HEK293 (cell line): ENCODE results near the gene ADRA2C.

Experiments used
- BCL11A ChIP-seq: fragments of 450-650 bp; formaldehyde crosslinking; IDR thresholded peaks from 2 replicates; pipeline ENCODE4 v1.5.1; 2016; ENCODE audit warnings: low read depth, missing biosample characterization, missing genetic modification characterization
- CTCF ChIP-seq: fragments of 450-650 bp; formaldehyde crosslinking; IDR thresholded peaks from 2 replicates; pipeline ENCODE4 v1.5.1; 2016; ENCODE audit warnings: missing biosample characterization, missing genetic modification characterization
- PRDM1 ChIP-seq: fragments of 450-650 bp; formaldehyde crosslinking; IDR thresholded peaks from 2 replicates; pipeline ENCODE4; 2016; ENCODE audit warnings: missing biosample characterization, missing genetic modification characterization
- REST ChIP-seq: fragments of 450-650 bp; formaldehyde crosslinking; IDR thresholded peaks from 2 replicates; pipeline ENCODE4 v1.5.1; 2016; ENCODE audit warnings: missing biosample characterization, missing genetic modification characterization
- YY1 ChIP-seq: fragments of 450-650 bp; formaldehyde crosslinking; IDR thresholded peaks from 2 replicates; pipeline ENCODE4 v1.5.1; 2018; ENCODE audit warnings: missing biosample characterization, missing genetic modification characterization
- ZBTB7A ChIP-seq: fragments of 450-650 bp; formaldehyde crosslinking; IDR thresholded peaks from 2 replicates; pipeline ENCODE4 v1.5.1; 2016; ENCODE audit warnings: low read depth, missing biosample characterization, missing genetic modification characterization
- ZIC2 ChIP-seq: fragments of 450-650 bp; formaldehyde crosslinking; IDR thresholded peaks from 2 replicates; pipeline ENCODE4 v1.5.1; 2016; ENCODE audit warnings: missing biosample characterization, missing genetic modification characterization
- ZNF366 ChIP-seq: fragments of 450-650 bp; formaldehyde crosslinking; conservative IDR thresholded peaks from 2 replicates; pipeline ENCODE4 v1.5.1; 2016; ENCODE audit warnings: missing biosample characterization, missing genetic modification characterization
- ZNF629 ChIP-seq: fragments of 450-650 bp; formaldehyde crosslinking; IDR thresholded peaks from 2 replicates; pipeline ENCODE4 v1.5.1; 2017; ENCODE audit warnings: missing biosample characterization, missing genetic modification characterization
- TF ChIP-seq, protein P1 (sequence below): fragments of 450-650 bp; IDR thresholded peaks from 2 replicates; pipeline ENCODE4 v1.5.1; 2018; ENCODE audit warnings: missing biosample characterization, missing genetic modification characterization
- TF ChIP-seq, protein P2 (sequence below): fragments of 450-650 bp; formaldehyde crosslinking; IDR thresholded peaks from 2 replicates; pipeline ENCODE4 v1.5.1; 2017; ENCODE audit warnings: missing biosample characterization, missing genetic modification characterization
- TF ChIP-seq, protein P3 (sequence below): fragments of 450-650 bp; formaldehyde crosslinking; IDR thresholded peaks from 2 replicates; pipeline ENCODE4 v1.5.1; 2016; ENCODE audit warnings: missing biosample characterization, missing genetic modification characterization

- TF ChIP-seq, protein P1, sequence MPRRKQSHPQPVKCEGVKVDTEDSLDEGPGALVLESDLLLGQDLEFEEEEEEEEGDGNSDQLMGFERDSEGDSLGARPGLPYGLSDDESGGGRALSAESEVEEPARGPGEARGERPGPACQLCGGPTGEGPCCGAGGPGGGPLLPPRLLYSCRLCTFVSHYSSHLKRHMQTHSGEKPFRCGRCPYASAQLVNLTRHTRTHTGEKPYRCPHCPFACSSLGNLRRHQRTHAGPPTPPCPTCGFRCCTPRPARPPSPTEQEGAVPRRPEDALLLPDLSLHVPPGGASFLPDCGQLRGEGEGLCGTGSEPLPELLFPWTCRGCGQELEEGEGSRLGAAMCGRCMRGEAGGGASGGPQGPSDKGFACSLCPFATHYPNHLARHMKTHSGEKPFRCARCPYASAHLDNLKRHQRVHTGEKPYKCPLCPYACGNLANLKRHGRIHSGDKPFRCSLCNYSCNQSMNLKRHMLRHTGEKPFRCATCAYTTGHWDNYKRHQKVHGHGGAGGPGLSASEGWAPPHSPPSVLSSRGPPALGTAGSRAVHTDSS (tag by site-specific recombination), result no peak
- TF ChIP-seq BCL11A (tag by site-specific recombination) (no peak), YY1 (no peak), ZNF366 (tag by site-specific recombination) (no peak), PRDM1 (tag by site-specific recombination) (no peak), CTCF (tag by site-specific recombination) (no peak), REST (tag by site-specific recombination) (no peak), ZBTB7A (tag by site-specific recombination) (no peak), ZIC2 (no peak), ZNF629 (no peak)
- TF ChIP-seq, protein P2, sequence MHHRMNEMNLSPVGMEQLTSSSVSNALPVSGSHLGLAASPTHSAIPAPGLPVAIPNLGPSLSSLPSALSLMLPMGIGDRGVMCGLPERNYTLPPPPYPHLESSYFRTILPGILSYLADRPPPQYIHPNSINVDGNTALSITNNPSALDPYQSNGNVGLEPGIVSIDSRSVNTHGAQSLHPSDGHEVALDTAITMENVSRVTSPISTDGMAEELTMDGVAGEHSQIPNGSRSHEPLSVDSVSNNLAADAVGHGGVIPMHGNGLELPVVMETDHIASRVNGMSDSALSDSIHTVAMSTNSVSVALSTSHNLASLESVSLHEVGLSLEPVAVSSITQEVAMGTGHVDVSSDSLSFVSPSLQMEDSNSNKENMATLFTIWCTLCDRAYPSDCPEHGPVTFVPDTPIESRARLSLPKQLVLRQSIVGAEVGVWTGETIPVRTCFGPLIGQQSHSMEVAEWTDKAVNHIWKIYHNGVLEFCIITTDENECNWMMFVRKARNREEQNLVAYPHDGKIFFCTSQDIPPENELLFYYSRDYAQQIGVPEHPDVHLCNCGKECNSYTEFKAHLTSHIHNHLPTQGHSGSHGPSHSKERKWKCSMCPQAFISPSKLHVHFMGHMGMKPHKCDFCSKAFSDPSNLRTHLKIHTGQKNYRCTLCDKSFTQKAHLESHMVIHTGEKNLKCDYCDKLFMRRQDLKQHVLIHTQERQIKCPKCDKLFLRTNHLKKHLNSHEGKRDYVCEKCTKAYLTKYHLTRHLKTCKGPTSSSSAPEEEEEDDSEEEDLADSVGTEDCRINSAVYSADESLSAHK (tag by site-specific recombination), result no peak
- TF ChIP-seq, protein P3, sequence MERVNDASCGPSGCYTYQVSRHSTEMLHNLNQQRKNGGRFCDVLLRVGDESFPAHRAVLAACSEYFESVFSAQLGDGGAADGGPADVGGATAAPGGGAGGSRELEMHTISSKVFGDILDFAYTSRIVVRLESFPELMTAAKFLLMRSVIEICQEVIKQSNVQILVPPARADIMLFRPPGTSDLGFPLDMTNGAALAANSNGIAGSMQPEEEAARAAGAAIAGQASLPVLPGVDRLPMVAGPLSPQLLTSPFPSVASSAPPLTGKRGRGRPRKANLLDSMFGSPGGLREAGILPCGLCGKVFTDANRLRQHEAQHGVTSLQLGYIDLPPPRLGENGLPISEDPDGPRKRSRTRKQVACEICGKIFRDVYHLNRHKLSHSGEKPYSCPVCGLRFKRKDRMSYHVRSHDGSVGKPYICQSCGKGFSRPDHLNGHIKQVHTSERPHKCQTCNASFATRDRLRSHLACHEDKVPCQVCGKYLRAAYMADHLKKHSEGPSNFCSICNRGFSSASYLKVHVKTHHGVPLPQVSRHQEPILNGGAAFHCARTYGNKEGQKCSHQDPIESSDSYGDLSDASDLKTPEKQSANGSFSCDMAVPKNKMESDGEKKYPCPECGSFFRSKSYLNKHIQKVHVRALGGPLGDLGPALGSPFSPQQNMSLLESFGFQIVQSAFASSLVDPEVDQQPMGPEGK (tag by site-specific recombination), result no peak
Observed at GRCh38 chr4:3788366-3788660, 22.1 kb downstream of the ADRA2C start.
